ENCODE data around the gene GIGYF1. TPM values are rescaled to one million over a fixed set of nuclear protein-coding genes. Genes with fewer than 3 reads are reported as not detected.
"Not testable (repeated sequence)": the region's sequence is repeated elsewhere in the genome, so short reads cannot be mapped to it uniquely, and the experiment has no call there.

The GIGYF1 gene
- total and polyA plus RNA-seq, 8 donors = 10.5 to 127 (median 33.6) TPM

DNA sequence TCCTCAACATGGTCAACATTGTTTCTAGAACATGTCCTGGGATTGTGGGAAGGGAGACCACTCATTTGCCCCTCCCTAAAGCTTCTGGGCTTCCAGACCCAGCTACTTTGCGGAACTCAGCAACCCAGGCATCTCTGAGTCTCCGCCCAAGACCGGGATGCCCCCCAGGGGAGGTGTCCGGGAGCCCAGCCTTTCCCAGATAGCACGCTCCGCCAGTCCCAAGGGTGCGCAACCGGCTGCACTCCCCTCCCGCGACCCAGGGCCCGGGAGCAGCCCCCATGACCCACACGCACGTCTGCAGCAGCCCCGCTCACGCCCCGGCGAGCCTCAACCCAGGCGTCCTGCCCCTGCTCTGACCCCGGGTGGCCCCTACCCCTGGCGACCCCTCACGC lies 26.2 kb upstream of the GIGYF1 start, which contains the start of gene EPO:
TSS of gene EPO (plus strand) at position 190 of the 392 bp plus-strand sequence. CDS start 513 bp downstream, outside the sequence.
- Histone ChIP-seq H3K27me3 (peaks cover 7 to 70% (median 37%) of the 10 kb centered on the region in 3 donors), H3K4me1 (peaks cover 8 to 17% (median 15%) of the 10 kb centered on the region in 4 donors), H3K27ac (no peak within 1 kb of the TSS), H3K36me3 (no peaks in the 10 kb centered on the region), H3K4me3 (peak within 1 kb of the TSS in 3 of 4 donors; percentile 10 to 28 (median 11)), H3K9me3 (peaks cover 0 to 7% (median 0%) of the 10 kb centered on the region in 4 donors)
- intact Hi-C loops (cut with DNase I; ENCODE audit: low total_unique reads) = no loop called here
- TF ChIP-seq, protein P1, sequence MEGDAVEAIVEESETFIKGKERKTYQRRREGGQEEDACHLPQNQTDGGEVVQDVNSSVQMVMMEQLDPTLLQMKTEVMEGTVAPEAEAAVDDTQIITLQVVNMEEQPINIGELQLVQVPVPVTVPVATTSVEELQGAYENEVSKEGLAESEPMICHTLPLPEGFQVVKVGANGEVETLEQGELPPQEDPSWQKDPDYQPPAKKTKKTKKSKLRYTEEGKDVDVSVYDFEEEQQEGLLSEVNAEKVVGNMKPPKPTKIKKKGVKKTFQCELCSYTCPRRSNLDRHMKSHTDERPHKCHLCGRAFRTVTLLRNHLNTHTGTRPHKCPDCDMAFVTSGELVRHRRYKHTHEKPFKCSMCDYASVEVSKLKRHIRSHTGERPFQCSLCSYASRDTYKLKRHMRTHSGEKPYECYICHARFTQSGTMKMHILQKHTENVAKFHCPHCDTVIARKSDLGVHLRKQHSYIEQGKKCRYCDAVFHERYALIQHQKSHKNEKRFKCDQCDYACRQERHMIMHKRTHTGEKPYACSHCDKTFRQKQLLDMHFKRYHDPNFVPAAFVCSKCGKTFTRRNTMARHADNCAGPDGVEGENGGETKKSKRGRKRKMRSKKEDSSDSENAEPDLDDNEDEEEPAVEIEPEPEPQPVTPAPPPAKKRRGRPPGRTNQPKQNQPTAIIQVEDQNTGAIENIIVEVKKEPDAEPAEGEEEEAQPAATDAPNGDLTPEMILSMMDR (IDR thresholded peaks at IDR 0.05) = no peak
- TF ChIP-seq POLR2A (IDR thresholded peaks at IDR 0.05) = no peak
- no peak for TF ChIP-seq EP300 (IDR thresholded peaks at IDR 0.05)
- WGBS, 5 donors = 2 to 6% (median 3%) methylated on average over 15 to 21 of the region's 21 CpGs
- no peak for DNase-seq

DNA sequence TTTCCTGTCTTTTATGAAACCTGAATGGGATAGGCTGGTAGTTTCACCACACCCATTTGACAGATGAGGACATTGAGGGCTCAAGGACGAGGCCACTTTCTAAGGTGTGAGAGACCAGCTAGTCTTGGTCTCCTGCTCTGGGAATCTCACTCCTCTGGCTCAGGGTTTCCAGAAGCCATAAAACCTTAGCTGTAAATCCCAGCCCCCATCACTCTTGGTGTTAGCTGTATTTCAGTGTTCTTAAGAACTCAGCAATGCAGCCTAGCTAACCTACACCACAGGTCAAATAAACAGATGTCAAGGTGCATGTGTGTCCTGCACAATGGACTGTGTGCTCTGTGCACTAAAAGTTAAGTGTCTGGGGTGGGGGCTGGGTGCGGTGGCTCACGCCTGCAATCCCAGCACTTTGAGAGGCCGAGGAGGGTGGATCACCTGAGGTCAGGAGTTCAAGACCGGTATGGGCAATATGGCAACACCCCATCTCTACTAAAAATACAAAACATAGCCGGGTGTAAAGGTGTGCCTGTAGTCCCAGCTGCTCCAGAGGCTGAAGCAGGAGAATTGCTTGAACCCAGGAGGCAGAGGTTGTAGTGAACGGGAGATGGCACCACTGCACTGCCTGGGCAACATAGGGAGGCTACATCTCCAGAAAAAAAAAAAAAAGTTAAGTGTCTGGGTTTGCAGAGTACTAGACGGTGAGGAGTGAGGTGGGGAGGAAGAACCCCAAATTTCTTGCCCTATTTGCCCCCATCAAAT lies 25.7 kb upstream of the GIGYF1 start:
- peaks cover 0 to 7% (median 0%) of the 10 kb centered on the region in 4 donors for H3K9me3 ChIP-seq
- H3K27ac ChIP-seq = no peak overlapping the region
- H3K27me3 ChIP-seq = peaks cover 7 to 69% (median 37%) of the 10 kb centered on the region in 3 donors
- intact Hi-C loops (cut with DNase I; ENCODE audit: low total_unique reads) = no loop called here
- no peaks in the 10 kb centered on the region for H3K36me3 ChIP-seq
- no peak for DNase-seq
- TF ChIP-seq, protein P1 (IDR thresholded peaks at IDR 0.05) = no peak
- TF ChIP-seq EP300 (IDR thresholded peaks at IDR 0.05) (no peak), POLR2AphosphoS5 (IDR thresholded peaks at IDR 0.05) (no peak), POLR2A (IDR thresholded peaks at IDR 0.05) (no peak)
- H3K4me1 ChIP-seq = peaks cover 8 to 12% (median 10%) of the 10 kb centered on the region in 4 donors
- WGBS, 5 donors = 31 to 50% (median 39%) methylated on average over 8 of the region's 8 CpGs
- H3K4me3 ChIP-seq = no peak overlapping the region

DNA sequence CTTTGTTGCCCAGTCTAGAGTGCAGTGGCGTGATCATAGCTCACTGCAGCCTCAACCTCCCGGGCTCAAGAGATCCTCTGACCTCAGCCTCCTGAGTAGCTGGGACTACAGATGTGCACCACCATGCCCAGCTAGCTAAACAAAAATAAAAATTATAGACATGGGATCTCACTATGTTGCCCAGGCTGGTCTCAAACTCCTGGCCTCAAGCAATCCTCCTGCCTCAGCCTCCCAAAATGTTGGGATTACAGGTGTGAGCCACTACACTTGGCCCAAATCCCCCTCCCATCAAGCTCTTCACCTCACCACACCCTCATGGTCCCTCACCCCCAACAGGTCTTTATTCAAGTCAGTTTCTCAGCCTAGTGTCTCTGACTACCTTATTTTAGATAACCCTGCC lies 23.0 kb upstream of the GIGYF1 start:
- peaks cover 7 to 43% (median 29%) of the 10 kb centered on the region in 3 donors for H3K27me3 ChIP-seq
- H3K4me3 ChIP-seq; H3K9me3 ChIP-seq; intact Hi-C loops (cut with DNase I; ENCODE audit: low total_unique reads); H3K27ac ChIP-seq; H3K36me3 ChIP-seq; DNase-seq: not testable (repeated sequence)
- WGBS, 5 donors = 86 to 100% (median 90%) methylated on average over 2 of the region's 2 CpGs
- H3K4me1 ChIP-seq = peaks cover 8 to 12% (median 10%) of the 10 kb centered on the region in 4 donors

DNA sequence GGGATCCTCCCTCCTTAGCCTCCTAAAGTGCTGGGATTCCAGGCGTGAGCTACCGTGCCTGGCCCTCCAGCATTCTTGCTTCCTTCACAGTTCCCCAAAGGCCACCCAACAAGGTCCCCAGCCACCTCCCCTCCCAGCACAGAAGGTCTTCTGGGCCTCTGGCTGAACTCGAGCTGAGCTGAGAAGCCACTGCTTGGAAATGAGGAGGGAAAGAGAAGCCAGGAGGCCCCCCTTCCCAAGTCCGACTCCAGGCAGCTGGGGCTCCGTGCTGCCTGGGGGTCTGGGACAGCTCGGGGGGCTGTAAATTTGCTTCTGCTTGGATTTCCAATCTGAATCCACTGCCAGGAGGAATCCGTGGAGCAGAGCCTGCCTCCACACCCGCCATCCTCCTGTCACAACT lies 20.7 kb upstream of the GIGYF1 start:
- intact Hi-C loops (cut with DNase I; ENCODE audit: low total_unique reads) = no loop called here
- Histone ChIP-seq H3K36me3 (no peaks in the 10 kb centered on the region), H3K27ac (no peak overlapping the region), H3K4me3 (no peak overlapping the region), H3K4me1 (no peaks in the 10 kb centered on the region), H3K27me3 (peaks cover 0 to 19% (median 8%) of the 10 kb centered on the region in 3 donors), H3K9me3 (peaks cover 0 to 7% (median 0%) of the 10 kb centered on the region in 4 donors)
- WGBS, 5 donors = 75 to 78% (median 76%) methylated on average over 7 to 8 of the region's 8 CpGs
- no peak for DNase-seq
- TF ChIP-seq POLR2A (IDR thresholded peaks at IDR 0.05) = no peak
- TF ChIP-seq, protein P1 (IDR thresholded peaks at IDR 0.05) = no peak
- no peak for TF ChIP-seq POLR2AphosphoS5 (IDR thresholded peaks at IDR 0.05)
- no peak for TF ChIP-seq EP300 (IDR thresholded peaks at IDR 0.05)

DNA sequence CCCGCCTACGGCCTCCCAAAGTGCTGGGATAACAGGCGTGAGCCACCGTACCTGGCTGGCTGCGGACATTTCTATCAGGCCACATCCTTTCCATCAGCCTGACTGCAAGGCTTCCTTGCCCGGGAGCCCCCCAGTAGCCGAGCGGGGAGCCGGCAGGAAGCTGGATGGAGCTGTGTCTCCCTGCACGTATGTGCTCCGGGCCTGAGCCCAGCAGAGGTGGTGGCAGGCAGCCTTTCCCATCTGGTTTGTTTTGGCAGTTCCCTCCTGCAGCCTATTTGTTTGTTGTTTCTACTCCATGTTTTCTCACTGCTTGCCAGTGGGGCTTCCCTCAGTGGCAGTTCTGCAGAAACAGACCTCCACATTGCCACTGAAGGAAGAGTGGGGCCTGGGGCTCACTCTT lies 17.3 kb upstream of the GIGYF1 start:
- H3K27ac ChIP-seq = no peak overlapping the region
- no peak for DNase-seq
- no peaks in the 10 kb centered on the region for H3K9me3 ChIP-seq
- intact Hi-C loops (cut with DNase I; ENCODE audit: low total_unique reads) = no loop called here
- WGBS, 5 donors = 65 to 85% (median 76%) methylated on average over 11 of the region's 11 CpGs
- H3K27me3 ChIP-seq = peaks cover 0 to 3% (median 0%) of the 10 kb centered on the region in 3 donors
- no peak overlapping the region for H3K4me3 ChIP-seq
- TF ChIP-seq, protein P1 (IDR thresholded peaks at IDR 0.05) = no peak
- TF ChIP-seq POLR2AphosphoS5 (IDR thresholded peaks at IDR 0.05) (no peak), POLR2A (IDR thresholded peaks at IDR 0.05) (no peak), EP300 (IDR thresholded peaks at IDR 0.05) (no peak)
- peaks cover 0 to 8% (median 5%) of the 10 kb centered on the region in 4 donors for H3K36me3 ChIP-seq
- peaks cover 13 to 18% (median 17%) of the 10 kb centered on the region in 4 donors for H3K4me1 ChIP-seq

Data from stomach (tissue), 9 donors.